ENCODE measurements around the gene E2F3. TPM values are rescaled to one million over a fixed set of nuclear protein-coding genes. Genes with fewer than 3 reads are reported as not detected.
A peak's percentile ranks its signal among the peaks of the same experiment; 100 is the strongest.

The E2F3 gene
- total RNA-seq, 2 donors from 2014 or later = 6.5 to 12.4 TPM

DNA sequence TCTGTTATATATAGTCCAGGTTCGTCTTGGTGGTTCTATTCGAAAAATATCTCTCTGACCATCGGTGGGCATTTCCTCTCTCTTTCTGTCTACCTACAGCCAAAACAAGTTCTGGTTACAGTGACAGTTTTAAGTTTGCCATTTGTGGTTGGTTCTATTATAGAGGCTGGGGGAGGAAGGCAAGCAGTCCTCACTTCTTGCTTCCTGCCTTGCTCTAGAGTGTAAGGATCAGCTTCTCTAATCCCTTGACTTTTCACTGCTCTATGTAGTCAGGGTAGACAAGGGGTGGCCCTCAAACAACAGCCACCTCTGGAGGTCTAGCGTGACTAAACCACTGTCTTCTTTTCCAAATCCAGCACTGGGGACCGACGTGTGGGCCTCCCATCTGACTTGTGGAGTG, 16.1 kb downstream of the E2F3 start:
- ATAC-seq (ENCODE audit: insufficient number of reproducible peaks, low FRiP score, low read depth) = no peak
- TF ChIP-seq, protein P1, sequence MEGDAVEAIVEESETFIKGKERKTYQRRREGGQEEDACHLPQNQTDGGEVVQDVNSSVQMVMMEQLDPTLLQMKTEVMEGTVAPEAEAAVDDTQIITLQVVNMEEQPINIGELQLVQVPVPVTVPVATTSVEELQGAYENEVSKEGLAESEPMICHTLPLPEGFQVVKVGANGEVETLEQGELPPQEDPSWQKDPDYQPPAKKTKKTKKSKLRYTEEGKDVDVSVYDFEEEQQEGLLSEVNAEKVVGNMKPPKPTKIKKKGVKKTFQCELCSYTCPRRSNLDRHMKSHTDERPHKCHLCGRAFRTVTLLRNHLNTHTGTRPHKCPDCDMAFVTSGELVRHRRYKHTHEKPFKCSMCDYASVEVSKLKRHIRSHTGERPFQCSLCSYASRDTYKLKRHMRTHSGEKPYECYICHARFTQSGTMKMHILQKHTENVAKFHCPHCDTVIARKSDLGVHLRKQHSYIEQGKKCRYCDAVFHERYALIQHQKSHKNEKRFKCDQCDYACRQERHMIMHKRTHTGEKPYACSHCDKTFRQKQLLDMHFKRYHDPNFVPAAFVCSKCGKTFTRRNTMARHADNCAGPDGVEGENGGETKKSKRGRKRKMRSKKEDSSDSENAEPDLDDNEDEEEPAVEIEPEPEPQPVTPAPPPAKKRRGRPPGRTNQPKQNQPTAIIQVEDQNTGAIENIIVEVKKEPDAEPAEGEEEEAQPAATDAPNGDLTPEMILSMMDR (IDR thresholded peaks at IDR 0.05) = no peak
- DNase-seq (ENCODE audit: low spot score) = no peak

DNA sequence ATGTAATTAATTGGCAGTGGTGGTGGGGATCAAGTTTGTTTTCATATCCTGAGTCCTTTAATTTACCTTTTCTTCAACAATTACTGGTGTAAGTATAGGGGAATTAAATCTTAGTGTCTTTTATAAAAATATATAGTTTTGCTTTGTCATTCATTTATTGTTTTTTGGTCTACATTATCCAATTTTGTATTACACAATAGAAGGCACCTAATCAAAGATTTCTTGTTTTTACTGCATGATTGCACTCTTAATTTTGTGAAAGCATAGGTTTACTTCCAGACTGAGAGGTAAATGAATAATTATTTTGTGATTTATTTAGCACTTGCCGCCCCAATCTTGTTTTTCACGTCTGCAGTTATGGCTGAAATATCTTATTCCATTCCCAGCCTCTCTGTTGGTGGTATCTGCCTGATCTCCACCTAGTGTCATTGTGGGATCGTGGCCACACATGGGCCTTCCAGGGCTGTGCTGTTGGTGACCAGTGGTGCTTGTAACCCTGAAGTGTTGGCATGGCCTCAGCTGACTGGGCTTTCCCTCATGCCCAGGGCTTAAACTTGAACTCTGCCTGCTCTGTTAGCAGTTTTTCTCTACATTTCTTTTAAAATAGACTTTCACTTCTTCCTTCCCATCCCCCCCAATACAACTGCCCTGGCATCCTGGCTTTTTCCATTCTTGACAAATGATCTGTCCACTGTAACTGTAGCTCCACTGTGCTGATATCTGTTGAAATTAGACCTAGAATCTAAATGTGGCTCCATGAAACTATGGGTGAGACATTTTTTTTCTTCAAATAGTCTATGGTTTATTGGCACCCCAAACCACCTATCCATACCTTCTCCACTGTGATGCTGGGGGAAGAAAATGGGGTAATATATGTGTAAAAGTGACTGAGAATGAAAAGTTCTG, 24.8 kb downstream of the E2F3 start:
- no peaks in the 10 kb centered on the region for H3K9me3 ChIP-seq
- no peaks in the 10 kb centered on the region for H3K36me3 ChIP-seq
- peaks cover 35 to 43% of the 10 kb centered on the region in 2 donors for H3K4me1 ChIP-seq (ENCODE audit: control insufficient read depth in 1 of 2, low read depth in 2 of 2)
- H3K27me3 ChIP-seq (replicated peaks; ENCODE audit: insufficient read depth) = no peaks in the 10 kb centered on the region
- DNase-seq (ENCODE audit: low spot score) (no peak), ATAC-seq (ENCODE audit: insufficient number of reproducible peaks, low FRiP score, low read depth) (no peak)
- H3K27ac ChIP-seq = no peak overlapping the region
- no peak overlapping the region for H3K4me3 ChIP-seq
- TF ChIP-seq, protein P1 (IDR thresholded peaks at IDR 0.05) = no peak

More for the DNA sequence above, 16.1 kb downstream of the E2F3 start:
- Histone ChIP-seq H3K36me3 (no peaks in the 10 kb centered on the region), H3K4me3 (no peak overlapping the region), H3K4me1 (ENCODE audit: control insufficient read depth in 1 of 2, low read depth in 2 of 2) (peaks cover 10 to 40% of the 10 kb centered on the region in 2 donors), H3K9me3 (no peaks in the 10 kb centered on the region), H3K27ac (no peak overlapping the region), H3K27me3 (replicated peaks; ENCODE audit: insufficient read depth) (no peaks in the 10 kb centered on the region)

DNA sequence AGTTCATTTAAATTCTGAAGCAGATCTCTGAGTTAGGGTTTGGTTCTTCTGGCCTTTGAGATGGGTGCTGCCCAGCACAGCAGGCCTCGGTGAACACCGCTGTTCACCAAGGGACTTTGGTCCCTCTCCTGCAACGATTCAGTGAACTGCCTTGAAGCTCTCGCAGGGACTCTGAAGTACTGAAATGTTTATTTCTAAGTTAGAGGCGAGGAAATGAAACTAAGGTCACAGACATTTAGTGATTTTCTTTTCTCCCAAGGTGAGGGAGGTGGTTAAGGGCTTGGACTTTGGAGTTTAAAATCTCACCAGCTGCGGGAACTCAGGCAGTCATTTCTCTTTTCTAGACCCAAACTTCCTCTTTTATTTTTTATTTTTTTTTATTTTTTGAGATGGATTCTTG, 26.2 kb downstream of the E2F3 start:
- H3K27me3 ChIP-seq (replicated peaks; ENCODE audit: insufficient read depth) = no peaks in the 10 kb centered on the region
- no peaks in the 10 kb centered on the region for H3K36me3 ChIP-seq
- peaks cover 35 to 43% of the 10 kb centered on the region in 2 donors for H3K4me1 ChIP-seq (ENCODE audit: control insufficient read depth in 1 of 2, low read depth in 2 of 2)
- H3K27ac ChIP-seq = peak overlapping the region; percentile 57 to 60
- ATAC-seq (ENCODE audit: insufficient number of reproducible peaks, low FRiP score, low read depth) = no peak
- TF ChIP-seq, protein P1 (IDR thresholded peaks at IDR 0.05) = no peak
- no peaks in the 10 kb centered on the region for H3K9me3 ChIP-seq
- H3K4me3 ChIP-seq = no peak overlapping the region
- no peak for DNase-seq (ENCODE audit: low spot score)

DNA sequence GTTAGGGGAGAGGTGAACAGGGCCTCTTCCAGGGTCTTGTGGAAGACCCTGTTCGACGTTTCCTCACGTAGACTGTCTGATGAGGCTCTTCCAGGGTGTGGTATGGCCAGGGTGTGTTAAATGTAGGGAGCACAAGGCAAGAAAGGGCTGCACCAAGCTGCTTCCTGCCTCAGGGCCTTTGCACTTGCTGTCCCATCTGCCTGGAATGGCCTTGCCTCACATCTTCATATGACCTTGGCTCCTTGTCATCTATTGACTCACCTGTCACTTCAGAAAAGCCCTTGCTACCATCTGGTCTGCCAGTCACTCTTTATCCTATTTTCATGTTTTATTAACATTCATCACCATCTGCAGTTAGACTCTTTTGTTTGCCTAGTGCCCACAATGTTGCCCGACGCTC, 31.0 kb downstream of the E2F3 start:
- Histone ChIP-seq H3K4me1 (ENCODE audit: control insufficient read depth in 1 of 2, low read depth in 2 of 2) (peaks cover 12 to 28% of the 10 kb centered on the region in 2 donors), H3K9me3 (no peaks in the 10 kb centered on the region), H3K4me3 (no peak overlapping the region), H3K36me3 (no peaks in the 10 kb centered on the region), H3K27me3 (replicated peaks; ENCODE audit: insufficient read depth) (no peaks in the 10 kb centered on the region), H3K27ac (no peak overlapping the region)
- TF ChIP-seq, protein P1 (IDR thresholded peaks at IDR 0.05) = no peak
- DNase-seq (ENCODE audit: low spot score) = no peak
- no peak for ATAC-seq (ENCODE audit: insufficient number of reproducible peaks, low FRiP score, low read depth)

DNA sequence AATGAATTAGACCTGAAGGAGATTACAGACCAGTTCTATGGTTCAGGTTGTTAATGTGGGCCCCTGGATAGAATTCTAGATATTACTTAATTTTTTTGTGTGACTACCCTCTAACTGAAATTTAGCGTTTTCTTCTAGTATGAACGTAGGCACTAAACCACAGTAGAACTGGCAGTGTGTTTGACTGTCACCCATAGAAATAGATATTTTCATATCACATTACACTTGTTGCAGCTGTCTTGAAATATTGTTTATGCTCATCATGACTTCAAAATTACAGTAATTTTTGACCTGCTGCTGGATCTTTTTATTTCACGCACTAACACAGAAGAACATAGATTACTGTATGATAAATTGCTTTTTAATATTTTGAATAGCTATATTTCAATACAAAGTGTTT, 31.6 kb downstream of the E2F3 start:
- H3K27me3 ChIP-seq (replicated peaks; ENCODE audit: insufficient read depth) = no peaks in the 10 kb centered on the region
- TF ChIP-seq, protein P1 (IDR thresholded peaks at IDR 0.05) = no peak
- DNase-seq (ENCODE audit: low spot score) (no peak), ATAC-seq (ENCODE audit: insufficient number of reproducible peaks, low FRiP score, low read depth) (no peak)
- no peak overlapping the region for H3K4me3 ChIP-seq
- H3K27ac ChIP-seq = no peak overlapping the region
- no peaks in the 10 kb centered on the region for H3K9me3 ChIP-seq
- no peaks in the 10 kb centered on the region for H3K36me3 ChIP-seq
- H3K4me1 ChIP-seq (ENCODE audit: control insufficient read depth in 1 of 2, low read depth in 2 of 2) = peaks cover 6 to 24% of the 10 kb centered on the region in 2 donors
